ENCODE data around the gene CACNA1C.

- no peak for TF ChIP-seq CTCF (conservative IDR thresholded peaks at IDR 0.05)
- TF ChIP-seq ZFX (IDR thresholded peaks at IDR 0.05): no peak
Observed at GRCh38 chr12:2260441-2260840, 207.7 kb downstream of the CACNA1C start.

Measured in C4-2B (cell line).